RWPE2 (cell line): Measurements from ENCODE around the gene TCF7L2.

Source experiments
- ATAC-seq: fragments of 200-7000 bp; cut with Tn5 transposase; 3 replicates; pipeline ENCODE4 v1.9.1; 2021; ENCODE audit warnings: low read depth
- DNase-seq: peaks from one replicate; pipeline ENCODE4 v3.0.0-alpha.2; 2020; ENCODE audit warnings: low spot score
- H3K27ac ChIP-seq: fragments of 450-650 bp; 2 replicates; pipeline ENCODE4 v1.5.1; 2017; ENCODE audit warnings: mild to moderate bottlenecking; ENCODE audit not compliant: poor library complexity, severe bottlenecking
- H3K27me3 ChIP-seq: fragments of 250-450 bp; sonication (Bioruptor Pico); 2 replicates; pipeline ENCODE4 v1.5.1; 2021; ENCODE audit warnings: mild to moderate bottlenecking, moderate library complexity; ENCODE audit not compliant: insufficient read depth, poor library complexity, severe bottlenecking
- H3K36me3 ChIP-seq: fragments of 250-450 bp; sonication (Bioruptor Pico); 2 replicates; pipeline ENCODE4 v1.5.1; 2020; ENCODE audit warnings: low read depth, mild to moderate bottlenecking, moderate library complexity
- H3K4me1 ChIP-seq: fragments of 250-450 bp; sonication (Bioruptor Pico); 2 replicates; pipeline ENCODE4 v1.5.1; 2021; ENCODE audit warnings: mild to moderate bottlenecking, moderate library complexity; ENCODE audit not compliant: insufficient read depth, poor library complexity, severe bottlenecking
- H3K4me3 ChIP-seq: fragments of 250-450 bp; sonication (Bioruptor Pico); 2 replicates; pipeline ENCODE4 v1.5.1; 2021; ENCODE audit warnings: mild to moderate bottlenecking, moderate library complexity; ENCODE audit not compliant: severe bottlenecking
- H3K9me3 ChIP-seq: fragments of 250-450 bp; sonication (Bioruptor Pico); 2 replicates; pipeline ENCODE4 v1.5.1; 2021; ENCODE audit warnings: mild to moderate bottlenecking, moderate library complexity; ENCODE audit not compliant: severe bottlenecking
- TF ChIP-seq, protein P1 (sequence below): fragments of 450-650 bp; IDR thresholded peaks from one replicate; pipeline ENCODE4 v1.5.1; 2017; ENCODE audit warnings: mild to moderate bottlenecking, moderate library complexity; ENCODE audit not compliant: poor library complexity, severe bottlenecking

TCF7L2 gene

DNA sequence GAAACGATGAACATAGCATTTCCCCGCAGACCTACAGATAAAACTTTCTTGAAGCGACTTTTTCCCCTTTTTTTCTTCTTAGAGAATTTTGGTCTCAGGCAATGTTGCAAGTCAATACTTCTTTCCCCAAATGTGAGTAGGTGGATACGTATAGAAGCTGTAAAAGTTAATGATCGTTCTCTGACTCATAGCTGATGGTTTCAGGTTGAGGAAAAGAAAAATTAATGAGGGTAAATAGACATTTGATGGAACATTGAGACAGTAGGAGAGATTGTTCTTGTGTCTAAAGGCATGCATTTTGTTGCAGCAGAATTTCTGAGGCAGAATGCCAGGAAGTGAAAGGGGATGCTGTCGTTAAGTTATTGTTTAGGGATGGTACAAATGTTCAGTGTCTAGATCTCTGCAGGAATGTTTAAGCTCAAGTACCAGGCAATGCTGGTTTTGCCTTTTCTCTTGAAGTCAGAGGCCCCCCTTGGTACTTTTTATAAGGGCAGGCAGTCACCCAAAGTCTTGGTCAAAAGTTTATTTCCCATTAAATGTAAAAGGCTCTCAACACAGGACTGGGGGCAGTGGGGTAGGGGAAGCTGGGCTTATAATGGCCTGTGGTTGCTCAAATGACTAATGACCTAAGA, 9.3 kb downstream of the TCF7L2 start:
- peaks cover 15% of the 10 kb centered on the region for H3K36me3 ChIP-seq
- ATAC-seq (peak; percentile 76), DNase-seq (no peak)
- H3K9me3 ChIP-seq, result no peaks in the 10 kb centered on the region
- no peaks in the 10 kb centered on the region for H3K27me3 ChIP-seq
- TF ChIP-seq, protein P1, sequence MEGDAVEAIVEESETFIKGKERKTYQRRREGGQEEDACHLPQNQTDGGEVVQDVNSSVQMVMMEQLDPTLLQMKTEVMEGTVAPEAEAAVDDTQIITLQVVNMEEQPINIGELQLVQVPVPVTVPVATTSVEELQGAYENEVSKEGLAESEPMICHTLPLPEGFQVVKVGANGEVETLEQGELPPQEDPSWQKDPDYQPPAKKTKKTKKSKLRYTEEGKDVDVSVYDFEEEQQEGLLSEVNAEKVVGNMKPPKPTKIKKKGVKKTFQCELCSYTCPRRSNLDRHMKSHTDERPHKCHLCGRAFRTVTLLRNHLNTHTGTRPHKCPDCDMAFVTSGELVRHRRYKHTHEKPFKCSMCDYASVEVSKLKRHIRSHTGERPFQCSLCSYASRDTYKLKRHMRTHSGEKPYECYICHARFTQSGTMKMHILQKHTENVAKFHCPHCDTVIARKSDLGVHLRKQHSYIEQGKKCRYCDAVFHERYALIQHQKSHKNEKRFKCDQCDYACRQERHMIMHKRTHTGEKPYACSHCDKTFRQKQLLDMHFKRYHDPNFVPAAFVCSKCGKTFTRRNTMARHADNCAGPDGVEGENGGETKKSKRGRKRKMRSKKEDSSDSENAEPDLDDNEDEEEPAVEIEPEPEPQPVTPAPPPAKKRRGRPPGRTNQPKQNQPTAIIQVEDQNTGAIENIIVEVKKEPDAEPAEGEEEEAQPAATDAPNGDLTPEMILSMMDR, result no peak
- peaks cover 67% of the 10 kb centered on the region for H3K4me1 ChIP-seq
- H3K27ac ChIP-seq, result peak overlapping the region; percentile 97
- no peak overlapping the region for H3K4me3 ChIP-seq

GRCh38 chr10:112960151-112960681, 10.2 kb downstream of the TCF7L2 start:
- peaks cover 60% of the 10 kb centered on the region for H3K4me1 ChIP-seq
- no peaks in the 10 kb centered on the region for H3K9me3 ChIP-seq
- DNase-seq (no peak), ATAC-seq (no peak)
- peaks cover 23% of the 10 kb centered on the region for H3K36me3 ChIP-seq
- TF ChIP-seq, protein P1, result no peak
- peak overlapping the region; percentile 97 for H3K27ac ChIP-seq
- no peak overlapping the region for H3K4me3 ChIP-seq
- no peaks in the 10 kb centered on the region for H3K27me3 ChIP-seq

DNA sequence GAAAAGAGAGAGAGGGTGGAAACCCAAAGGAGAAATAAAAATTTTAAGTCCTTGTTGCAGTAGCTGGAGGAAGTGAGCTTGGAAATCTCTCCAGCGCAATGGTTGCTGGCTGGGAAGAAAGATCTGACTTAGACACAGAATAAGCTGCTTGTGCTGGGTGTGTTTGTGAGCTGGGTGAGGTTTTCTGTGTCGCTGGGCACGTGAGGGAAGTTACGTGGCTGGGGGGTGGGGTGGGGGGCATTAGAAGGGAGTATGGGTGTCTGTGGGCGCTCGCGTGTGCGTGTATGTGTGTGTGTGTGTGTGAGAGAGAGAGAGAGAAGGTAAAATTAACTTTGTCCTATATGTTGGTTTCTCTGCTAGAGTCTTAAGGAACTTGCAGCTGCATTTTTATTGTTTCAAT, 11.6 kb downstream of the TCF7L2 start:
- Histone ChIP-seq H3K36me3 (peaks cover 24% of the 10 kb centered on the region), H3K4me3 (no peak overlapping the region), H3K27me3 (no peaks in the 10 kb centered on the region), H3K27ac (no peak overlapping the region), H3K9me3 (no peaks in the 10 kb centered on the region), H3K4me1 (peaks cover 65% of the 10 kb centered on the region)
- DNase-seq, result no peak
- TF ChIP-seq, protein P1, result no peak
- no peak for ATAC-seq

GRCh38 chr10:112962343-112962742, 12.3 kb downstream of the TCF7L2 start:
- TF ChIP-seq, protein P1, result no peak
- DNase-seq, result no peak
- Histone ChIP-seq H3K27ac (no peak overlapping the region), H3K4me1 (peaks cover 61% of the 10 kb centered on the region), H3K4me3 (no peak overlapping the region), H3K36me3 (peaks cover 26% of the 10 kb centered on the region), H3K9me3 (no peaks in the 10 kb centered on the region), H3K27me3 (no peaks in the 10 kb centered on the region)
- no peak for ATAC-seq

DNA sequence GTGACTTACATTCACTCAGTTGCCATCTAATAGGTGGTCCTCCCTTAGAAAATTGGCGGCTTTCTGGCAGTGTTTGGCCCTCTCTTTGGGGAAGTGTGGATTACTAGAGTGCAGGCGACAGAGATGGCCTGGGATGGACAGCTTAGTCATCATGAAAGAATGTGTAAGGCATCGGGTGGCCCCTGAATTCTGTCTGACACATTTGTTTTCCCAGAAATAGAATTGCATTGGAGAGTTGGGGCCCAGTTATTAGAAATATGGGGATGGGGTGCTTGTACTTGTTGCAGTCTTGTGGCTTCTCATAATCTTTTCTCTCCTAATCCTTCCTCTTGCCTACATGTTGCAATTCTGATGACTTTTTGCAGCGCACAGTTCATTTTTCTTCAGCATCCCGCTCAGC, 13.8 kb downstream of the TCF7L2 start:
- DNase-seq (no peak), ATAC-seq (no peak)
- Histone ChIP-seq H3K4me1 (peaks cover 46% of the 10 kb centered on the region), H3K4me3 (no peak overlapping the region), H3K9me3 (no peaks in the 10 kb centered on the region), H3K27ac (peak overlapping the region; percentile 30), H3K27me3 (no peaks in the 10 kb centered on the region), H3K36me3 (peaks cover 39% of the 10 kb centered on the region)
- TF ChIP-seq, protein P1, result no peak
